Measurements from ENCODE around the gene FBXO24. TPM values are rescaled to one million over a fixed set of nuclear protein-coding genes. Genes with fewer than 3 reads are reported as not detected.

Gene FBXO24
- polyA plus RNA-seq, 1 of the 3 experiments (the other 2 are of a cell fraction) = 0.94 TPM

- Histone ChIP-seq H3F3A (replicated peaks; ENCODE audit: insufficient read depth) (peaks cover 42% of the 10 kb centered on the region), H3K9me3 (no peaks in the 10 kb centered on the region), H3K27me3 (ENCODE audit: insufficient read depth) (no peaks in the 10 kb centered on the region), H3K79me2 (ENCODE audit: insufficient read depth) (peaks cover 18% of the 10 kb centered on the region), H2AFZ (ENCODE audit: low read depth) (peak overlapping the region; percentile 69), H3K9me2 (no peaks in the 10 kb centered on the region), H3K27ac (ENCODE audit: low read depth in 2 of 2, low read length in 1 of 2) (peak overlapping the region; percentile 69 to 97), H3K9ac (peak overlapping the region; percentile 69), H3K4me3 (ENCODE audit: low read depth in 2 of 2, low read length in 1 of 2) (peak overlapping the region; percentile 67 to 76), H4K20me1 (ENCODE audit: insufficient read depth) (no peaks in the 10 kb centered on the region), H3K4me1 (ENCODE audit: control insufficient read depth in 1 of 2, insufficient read depth in 2 of 2, low read depth in 1 of 2, low read length in 1 of 2) (peaks cover 10 to 25% of the 10 kb centered on the region in 2 experiments; a peak in 3 of 4 replicates), H3K36me3 (replicated peaks in 1 of 2; ENCODE audit: control insufficient read depth in 1 of 2, insufficient read depth in 2 of 2, low read length in 1 of 2) (peaks cover 27 to 32% of the 10 kb centered on the region in 2 experiments), H3K4me2 (peak overlapping the region; percentile 97)
- DNase-seq = peak; percentile 98
- POLR2A ChIA-PET = interaction anchor here (1.1 to 3.7 kb wide), 6 partner anchors 8 to 167 kb away, joined by 3 to 63 read pairs (median 10); partner anchors contain the start of genes FBXO24, GNB2, LRCH4 and MOSPD3
- WGBS (ENCODE audit: low lambda C conversion rate) = 5% methylated on average over 47 of the region's 70 CpGs
- CTCF ChIA-PET = interaction anchor here (0.6 to 5.4 kb wide), 22 partner anchors 8 to 248 kb away, joined by 3 to 62 read pairs (median 4); partner anchors contain the start of genes ACTL6B, FBXO24, LRCH4 and MOSPD3
- no peak for TF ChIP-seq USF2 (IDR thresholded peaks at IDR 0.05; ENCODE audit: borderline replicate concordance, low read depth, low read length)
- no peak for TF ChIP-seq ZBTB33 (IDR thresholded peaks at IDR 0.05; ENCODE audit: borderline replicate concordance, low read depth)
- TF ChIP-seq POLR2AphosphoS5 (IDR thresholded peaks at IDR 0.05; ENCODE audit: low read depth, low read length) = peak; percentile 93
- TF ChIP-seq, protein P1, sequence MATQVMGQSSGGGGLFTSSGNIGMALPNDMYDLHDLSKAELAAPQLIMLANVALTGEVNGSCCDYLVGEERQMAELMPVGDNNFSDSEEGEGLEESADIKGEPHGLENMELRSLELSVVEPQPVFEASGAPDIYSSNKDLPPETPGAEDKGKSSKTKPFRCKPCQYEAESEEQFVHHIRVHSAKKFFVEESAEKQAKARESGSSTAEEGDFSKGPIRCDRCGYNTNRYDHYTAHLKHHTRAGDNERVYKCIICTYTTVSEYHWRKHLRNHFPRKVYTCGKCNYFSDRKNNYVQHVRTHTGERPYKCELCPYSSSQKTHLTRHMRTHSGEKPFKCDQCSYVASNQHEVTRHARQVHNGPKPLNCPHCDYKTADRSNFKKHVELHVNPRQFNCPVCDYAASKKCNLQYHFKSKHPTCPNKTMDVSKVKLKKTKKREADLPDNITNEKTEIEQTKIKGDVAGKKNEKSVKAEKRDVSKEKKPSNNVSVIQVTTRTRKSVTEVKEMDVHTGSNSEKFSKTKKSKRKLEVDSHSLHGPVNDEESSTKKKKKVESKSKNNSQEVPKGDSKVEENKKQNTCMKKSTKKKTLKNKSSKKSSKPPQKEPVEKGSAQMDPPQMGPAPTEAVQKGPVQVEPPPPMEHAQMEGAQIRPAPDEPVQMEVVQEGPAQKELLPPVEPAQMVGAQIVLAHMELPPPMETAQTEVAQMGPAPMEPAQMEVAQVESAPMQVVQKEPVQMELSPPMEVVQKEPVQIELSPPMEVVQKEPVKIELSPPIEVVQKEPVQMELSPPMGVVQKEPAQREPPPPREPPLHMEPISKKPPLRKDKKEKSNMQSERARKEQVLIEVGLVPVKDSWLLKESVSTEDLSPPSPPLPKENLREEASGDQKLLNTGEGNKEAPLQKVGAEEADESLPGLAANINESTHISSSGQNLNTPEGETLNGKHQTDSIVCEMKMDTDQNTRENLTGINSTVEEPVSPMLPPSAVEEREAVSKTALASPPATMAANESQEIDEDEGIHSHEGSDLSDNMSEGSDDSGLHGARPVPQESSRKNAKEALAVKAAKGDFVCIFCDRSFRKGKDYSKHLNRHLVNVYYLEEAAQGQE (IDR thresholded peaks at IDR 0.05; ENCODE audit: low read depth, low read length) = no peak
- TF ChIP-seq JUND (IDR thresholded peaks at IDR 0.05) = no peak
- TF ChIP-seq TEAD4 (IDR thresholded peaks at IDR 0.05; ENCODE audit: borderline replicate concordance, insufficient read depth) = peak; percentile 38; the same call in 1 of the 2 replicates
- no peak for TF ChIP-seq NFIC (IDR thresholded peaks at IDR 0.05; ENCODE audit: borderline replicate concordance)
- TF ChIP-seq FOSL2 (IDR thresholded peaks at IDR 0.05; ENCODE audit: borderline replicate concordance, low read depth) = no peak
- TF ChIP-seq ELF1 (IDR thresholded peaks at IDR 0.05) = no peak; the same call in 1 of the 2 replicates
- peak; percentile 49; the same call in 1 of the 2 replicates for TF ChIP-seq GABPA (IDR thresholded peaks at IDR 0.05; ENCODE audit: low read depth)
- 0 out of 2 replicates have a peak, but pooled peaks have one; percentile 12 for TF ChIP-seq MXI1 (IDR thresholded peaks at IDR 0.05; ENCODE audit: low read depth, low read length)
- TF ChIP-seq, protein P2, sequence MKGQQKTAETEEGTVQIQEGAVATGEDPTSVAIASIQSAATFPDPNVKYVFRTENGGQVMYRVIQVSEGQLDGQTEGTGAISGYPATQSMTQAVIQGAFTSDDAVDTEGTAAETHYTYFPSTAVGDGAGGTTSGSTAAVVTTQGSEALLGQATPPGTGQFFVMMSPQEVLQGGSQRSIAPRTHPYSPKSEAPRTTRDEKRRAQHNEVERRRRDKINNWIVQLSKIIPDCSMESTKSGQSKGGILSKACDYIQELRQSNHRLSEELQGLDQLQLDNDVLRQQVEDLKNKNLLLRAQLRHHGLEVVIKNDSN (IDR thresholded peaks at IDR 0.05; ENCODE audit: borderline replicate concordance, low read depth) = no peak
- TF ChIP-seq TAF1 (IDR thresholded peaks at IDR 0.05; ENCODE audit: borderline replicate concordance, low read depth, low read length) = peak; percentile 50; the same call in 1 of the 2 replicates
- no peak for TF ChIP-seq EZH2phosphoT487 (IDR thresholded peaks at IDR 0.05; ENCODE audit: borderline replicate concordance, low read depth)
- no peak for TF ChIP-seq MEF2A (IDR thresholded peaks at IDR 0.05; ENCODE audit: borderline replicate concordance, low read depth)
- TF ChIP-seq FOXJ3 (CRISPR knock-in tag; IDR thresholded peaks at IDR 0.05) = no peak
- TF ChIP-seq PBX3 (IDR thresholded peaks at IDR 0.05) = 0 out of 2 replicates have a peak, but pooled peaks have one; percentile 13
- 0 out of 2 replicates have a peak, but pooled peaks have one; percentile 6 for TF ChIP-seq NRF1 (IDR thresholded peaks at IDR 0.05; ENCODE audit: low read depth, low read length)
- TF ChIP-seq SIN3A (IDR thresholded peaks at IDR 0.05; ENCODE audit: borderline replicate concordance, low read depth, low read length) = 0 out of 2 replicates have a peak, but pooled peaks have one; percentile 7
- 0 out of 2 replicates have a peak, but pooled peaks have one; percentile 4 for TF ChIP-seq SMC3 (IDR thresholded peaks at IDR 0.05; ENCODE audit: low read depth, low read length)
- TF ChIP-seq CHD2 (IDR thresholded peaks at IDR 0.05; ENCODE audit: low read length, partially characterized antibody) = no peak
- peak; percentile 45; the same call in 1 of the 2 replicates for TF ChIP-seq RXRA (IDR thresholded peaks at IDR 0.05; ENCODE audit: borderline replicate concordance, low read depth)
- TF ChIP-seq YY1 (IDR thresholded peaks at IDR 0.05; ENCODE audit: low read depth) = no peak
These were observed 18.2 kb downstream of the FBXO24 start for GRCh38 chr7:100604028-100604975.
